Measurements from ENCODE around the gene IZUMO4. TPM values are rescaled to one million over a fixed set of nuclear protein-coding genes. Genes with fewer than 3 reads are reported as not detected.

IZUMO4 gene, protein sequence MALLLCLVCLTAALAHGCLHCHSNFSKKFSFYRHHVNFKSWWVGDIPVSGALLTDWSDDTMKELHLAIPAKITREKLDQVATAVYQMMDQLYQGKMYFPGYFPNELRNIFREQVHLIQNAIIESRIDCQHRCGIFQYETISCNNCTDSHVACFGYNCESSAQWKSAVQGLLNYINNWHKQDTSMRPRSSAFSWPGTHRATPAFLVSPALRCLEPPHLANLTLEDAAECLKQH
- total RNA-seq (ENCODE audit: low replicate concordance), result 3.7 TPM in 1 of 2 replicates, not detected in the other

GRCh38 chr19:2096480-2097202 lies at the start of gene IZUMO4:
Gene IZUMO4 (plus strand): TSS chr19:2096915. CDS start chr19:2096946, 31 bp downstream.
- Mint-ChIP-seq H3K36me3 (no peaks in the 10 kb centered on the region), H3K9me3 (no peaks in the 10 kb centered on the region), H3K4me1 (peaks cover 23% of the 10 kb centered on the region), H3K27me3 (ENCODE audit: insufficient read depth, low read depth) (peaks cover 8% of the 10 kb centered on the region), H3K4me3 (peak within 1 kb of the TSS; percentile 95), H3K27ac (peak within 1 kb of the TSS; percentile 82)
- no peaks in the 10 kb centered on the region for H3K36me3 ChIP-seq
- peak; percentile 99 for DNase-seq (ENCODE audit: low spot score)
- H3K4me2 ChIP-seq, result peak within 1 kb of the TSS; percentile 82
- H3K4me3 ChIP-seq, result peak within 1 kb of the TSS; percentile 84
- H3F3A ChIP-seq (ENCODE audit: low read depth), result peaks cover 32% of the 10 kb centered on the region
- TF ChIP-seq EZH2 (IDR thresholded peaks at IDR 0.05) (no peak), EZH2phosphoT487 (IDR thresholded peaks at IDR 0.05) (no peak), CTCF (IDR thresholded peaks at IDR 0.05) (peak; percentile 53)
- peaks cover 15% of the 10 kb centered on the region for H3K79me2 ChIP-seq (ENCODE audit: low read depth)
- H4K20me1 ChIP-seq (ENCODE audit: low read depth), result peaks cover 32% of the 10 kb centered on the region
- H3K4me1 ChIP-seq, result peaks cover 7% of the 10 kb centered on the region
- no peaks in the 10 kb centered on the region for H3K27me3 ChIP-seq
- peak within 1 kb of the TSS; percentile 81 for H2AFZ ChIP-seq (replicated peaks)
- peak within 1 kb of the TSS; percentile 85 for H3K27ac ChIP-seq
- no peaks in the 10 kb centered on the region for H3K9me3 ChIP-seq (ENCODE audit: low read depth)
- H3K9ac ChIP-seq, result no peak within 1 kb of the TSS

DNA sequence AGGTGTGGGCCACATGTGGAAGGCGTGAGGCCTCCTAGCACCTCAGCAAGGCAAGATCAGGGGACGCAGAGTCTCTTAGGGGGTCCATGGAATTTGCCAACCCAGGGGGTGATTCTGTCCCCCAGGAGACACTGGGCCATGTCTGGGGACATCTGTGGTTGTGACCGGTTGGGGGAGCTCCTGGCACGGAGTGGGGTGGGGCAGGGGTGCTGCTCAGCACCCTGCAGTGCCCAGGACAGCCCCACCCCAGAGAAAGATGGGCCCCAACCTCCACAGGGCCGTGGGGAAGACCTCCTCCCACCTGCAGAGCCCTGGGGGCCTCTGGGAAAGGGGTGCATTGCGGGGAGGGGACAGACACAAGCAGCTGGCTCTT lies 49.7 kb upstream of the IZUMO4 start:
- H2AFZ ChIP-seq (replicated peaks), result no peak overlapping the region
- H3K27me3 Mint-ChIP-seq (ENCODE audit: insufficient read depth, low read depth), result peaks cover 3% of the 10 kb centered on the region
- H3K27ac ChIP-seq, result no peak overlapping the region
- H3K9ac ChIP-seq, result no peak overlapping the region
- TF ChIP-seq CTCF (IDR thresholded peaks at IDR 0.05) (no peak), EZH2 (IDR thresholded peaks at IDR 0.05) (no peak), EZH2phosphoT487 (IDR thresholded peaks at IDR 0.05) (no peak)
- peaks cover 27% of the 10 kb centered on the region for H3F3A ChIP-seq (ENCODE audit: low read depth)
- peaks cover 6% of the 10 kb centered on the region for H3K4me1 ChIP-seq
- peaks cover 20% of the 10 kb centered on the region for H3K4me1 Mint-ChIP-seq
- DNase-seq (ENCODE audit: low spot score), result no peak
- no peak overlapping the region for H3K4me3 ChIP-seq
- H3K79me2 ChIP-seq (ENCODE audit: low read depth), result peaks cover 43% of the 10 kb centered on the region
- no peak overlapping the region for H3K4me2 ChIP-seq
- no peaks in the 10 kb centered on the region for H3K9me3 ChIP-seq (ENCODE audit: low read depth)
- peaks cover 63% of the 10 kb centered on the region for H4K20me1 ChIP-seq (ENCODE audit: low read depth)
- no peak overlapping the region for H3K4me3 Mint-ChIP-seq
- no peaks in the 10 kb centered on the region for H3K36me3 ChIP-seq
- no peak overlapping the region for H3K27ac Mint-ChIP-seq
- no peaks in the 10 kb centered on the region for H3K36me3 Mint-ChIP-seq
- H3K9me3 Mint-ChIP-seq, result no peaks in the 10 kb centered on the region
- H3K27me3 ChIP-seq, result no peaks in the 10 kb centered on the region

DNA sequence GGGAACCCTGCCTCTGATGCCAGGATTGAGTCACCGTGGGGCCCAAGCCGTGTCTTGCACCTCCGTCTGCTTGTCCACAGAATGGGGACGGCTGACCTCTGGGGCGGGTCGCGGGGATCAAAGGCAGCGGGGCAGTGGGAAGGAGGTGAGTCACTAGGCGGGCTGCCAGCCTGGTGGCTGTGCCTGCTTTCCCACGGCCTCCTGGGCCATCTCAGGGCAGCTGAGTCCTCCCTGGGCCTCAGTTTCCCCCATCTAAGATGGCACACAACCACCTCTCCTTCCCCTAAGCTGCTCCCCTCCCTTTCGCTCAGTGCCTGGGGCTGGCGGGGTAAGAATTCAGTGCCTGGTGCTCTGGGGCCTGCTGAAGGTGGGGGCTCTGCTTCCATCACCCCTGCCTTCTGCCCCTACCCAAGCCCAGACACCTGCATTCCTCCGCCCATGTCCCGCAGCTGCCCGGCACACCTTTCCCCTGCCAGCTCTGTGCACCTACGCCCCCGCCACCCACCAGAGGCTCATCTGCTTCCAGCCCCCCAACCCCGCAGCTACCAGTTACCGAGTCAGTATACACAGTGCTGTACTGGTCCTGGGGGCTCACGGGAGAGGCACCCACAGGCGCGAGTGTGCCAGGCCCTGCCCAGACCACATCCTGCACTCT lies 49.1 kb upstream of the IZUMO4 start:
- no peak overlapping the region for H3K4me2 ChIP-seq

More for the DNA sequence above, 49.1 kb upstream of the IZUMO4 start:
- H3K27me3 Mint-ChIP-seq (ENCODE audit: insufficient read depth, low read depth), result peaks cover 3% of the 10 kb centered on the region
- Histone ChIP-seq H3K36me3 (no peaks in the 10 kb centered on the region), H3F3A (ENCODE audit: low read depth) (peaks cover 26% of the 10 kb centered on the region), H3K4me3 (no peak overlapping the region), H3K4me1 (peaks cover 2% of the 10 kb centered on the region), H3K27me3 (no peaks in the 10 kb centered on the region), H2AFZ (replicated peaks) (no peak overlapping the region), H3K9me3 (ENCODE audit: low read depth) (no peaks in the 10 kb centered on the region), H3K79me2 (ENCODE audit: low read depth) (peaks cover 43% of the 10 kb centered on the region), H3K27ac (no peak overlapping the region), H3K9ac (no peak overlapping the region), H4K20me1 (ENCODE audit: low read depth) (peaks cover 63% of the 10 kb centered on the region)
- H3K27ac Mint-ChIP-seq, result no peak overlapping the region
- no peaks in the 10 kb centered on the region for H3K9me3 Mint-ChIP-seq
- peaks cover 22% of the 10 kb centered on the region for H3K4me1 Mint-ChIP-seq
- no peaks in the 10 kb centered on the region for H3K36me3 Mint-ChIP-seq
- peak overlapping the region; percentile 38 for H3K4me3 Mint-ChIP-seq
- DNase-seq (ENCODE audit: low spot score), result peak; percentile 4
- TF ChIP-seq EZH2 (IDR thresholded peaks at IDR 0.05) (no peak), CTCF (IDR thresholded peaks at IDR 0.05) (no peak), EZH2phosphoT487 (IDR thresholded peaks at IDR 0.05) (no peak)

Measured in neural progenitor cell (in vitro differentiated cells).